B cell (primary cell): ENCODE measurements around the gene PAPSS2.

Source experiments
- CTCF ChIP-seq: fragments of 200-600 bp; IDR thresholded peaks from one replicate; pipeline ENCODE4 v1.8.0; 2022; ENCODE audit warnings: antibody characterized with exemption, mild to moderate bottlenecking
- EZH2 ChIP-seq: IDR thresholded peaks from 2 replicates; pipeline ENCODE4 v1.6.1; 2012; ENCODE audit warnings: borderline replicate concordance, low read depth, mild to moderate bottlenecking, moderate library complexity, low read length; ENCODE audit not compliant: insufficient read depth, poor library complexity, severe bottlenecking

- no peak for TF ChIP-seq CTCF
- TF ChIP-seq EZH2, result no peak
These were observed 671 bp upstream of the PAPSS2 start for GRCh38 chr10:87658858-87659555.
